CD4-positive, alpha-beta T cell treated with Interferon alpha-2 for 1 hour (primary cell): ENCODE data around the gene GPA33.

ENCODE experiments used
- DNase-seq, 2 donors: peaks; one replicate each; pipeline ENCODE4 v3.0.0-alpha.2; 2020 to 2022

GPA33 gene

GRCh38 chr1:167083871-167084270, 6.3 kb downstream of the GPA33 start:
- no peak for DNase-seq

- no peak for DNase-seq
Observed at GRCh38 chr1:167083066-167083665, 7.0 kb downstream of the GPA33 start.

DNA sequence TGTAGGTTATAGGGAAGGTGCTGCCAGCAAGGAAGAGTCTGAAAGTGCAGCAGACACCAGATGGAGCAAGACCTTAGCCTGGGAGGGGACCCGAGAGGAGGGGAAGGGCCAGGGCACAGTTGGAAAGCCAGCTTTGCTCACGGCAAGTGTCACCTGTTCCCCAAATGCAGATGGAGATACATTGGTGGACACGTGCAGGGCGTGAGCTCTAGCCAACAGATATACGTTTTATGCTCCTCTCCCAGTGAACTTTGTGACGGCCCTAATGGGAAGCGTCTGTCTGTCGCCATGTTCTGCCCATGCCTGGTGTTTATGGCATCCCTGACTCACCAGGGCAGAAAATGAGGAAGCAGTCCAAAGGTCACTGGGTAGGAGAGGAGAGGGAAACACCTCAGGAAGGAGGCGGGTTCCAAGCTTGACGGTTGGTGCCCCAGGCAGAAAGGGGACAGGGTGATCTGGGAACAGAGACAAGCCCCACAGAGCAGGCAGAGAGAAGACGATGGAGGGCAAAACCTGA, 7.6 kb downstream of the GPA33 start:
- DNase-seq: peak in 1 of 2 donors; percentile 21

GRCh38 chr1:167081594-167082156, 8.5 kb downstream of the GPA33 start:
- no peak for DNase-seq

- no peak for DNase-seq
Observed at GRCh38 chr1:167077868-167078210, 12.3 kb downstream of the GPA33 start.

DNA sequence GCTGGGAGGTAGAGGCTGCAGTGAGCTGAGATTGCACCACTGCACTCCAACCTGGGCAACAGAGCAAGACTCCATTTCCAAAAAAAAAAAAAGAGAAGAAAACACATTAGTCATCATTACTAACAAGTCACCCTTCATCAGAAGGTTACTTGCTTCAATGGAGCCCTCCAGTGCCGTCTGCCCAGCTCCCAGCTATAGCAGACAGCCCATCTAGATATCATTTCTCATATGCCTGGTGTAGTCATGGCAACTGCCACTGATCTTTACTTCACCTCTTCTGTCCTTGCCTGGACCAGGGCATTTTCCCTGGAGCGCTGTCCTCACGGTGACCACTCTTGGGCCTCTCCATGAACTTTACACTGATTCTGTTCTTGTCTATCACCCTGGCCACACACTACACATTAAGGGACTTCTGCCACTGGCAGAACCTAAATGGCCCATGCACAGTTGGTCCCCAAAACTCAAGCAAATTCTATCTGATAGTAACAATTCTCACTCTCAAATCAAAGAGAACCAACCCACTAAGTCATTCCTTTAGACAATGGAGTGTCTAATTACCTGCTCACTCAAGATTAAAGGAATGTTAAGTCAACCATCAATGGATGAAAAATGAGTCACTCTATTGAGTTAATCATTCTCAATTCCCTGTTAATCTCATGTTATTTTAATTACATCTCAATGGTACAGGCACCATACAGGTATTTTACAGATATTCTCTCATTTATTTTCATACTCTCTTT, 12.9 kb downstream of the GPA33 start:
- no peak for DNase-seq

- peak in 1 of 2 donors; percentile 23 for DNase-seq
Observed at GRCh38 chr1:167076136-167076710, 14.0 kb downstream of the GPA33 start.

DNA sequence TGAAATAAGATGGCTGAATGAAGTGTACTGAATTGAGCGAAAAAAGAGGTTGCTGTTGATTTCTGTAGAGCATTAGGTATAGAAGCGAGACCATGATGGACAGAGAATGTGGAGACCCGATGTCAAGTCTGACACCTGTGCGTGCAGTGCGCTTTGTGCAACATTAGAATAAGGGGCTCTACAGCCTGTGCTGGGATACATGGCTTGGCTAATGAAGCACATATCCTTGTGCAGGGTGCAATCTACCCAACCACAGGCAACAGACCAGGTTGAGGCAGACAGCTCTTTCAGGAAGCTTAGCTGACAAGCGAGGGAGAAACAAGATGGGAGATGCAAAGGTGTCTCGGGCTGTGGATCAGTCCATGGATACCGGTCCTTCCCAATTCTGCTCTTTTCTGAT, 18.9 kb downstream of the GPA33 start:
- no peak for DNase-seq

- no peak for DNase-seq
Observed at GRCh38 chr1:167068761-167069160, 21.4 kb downstream of the GPA33 start.

DNA sequence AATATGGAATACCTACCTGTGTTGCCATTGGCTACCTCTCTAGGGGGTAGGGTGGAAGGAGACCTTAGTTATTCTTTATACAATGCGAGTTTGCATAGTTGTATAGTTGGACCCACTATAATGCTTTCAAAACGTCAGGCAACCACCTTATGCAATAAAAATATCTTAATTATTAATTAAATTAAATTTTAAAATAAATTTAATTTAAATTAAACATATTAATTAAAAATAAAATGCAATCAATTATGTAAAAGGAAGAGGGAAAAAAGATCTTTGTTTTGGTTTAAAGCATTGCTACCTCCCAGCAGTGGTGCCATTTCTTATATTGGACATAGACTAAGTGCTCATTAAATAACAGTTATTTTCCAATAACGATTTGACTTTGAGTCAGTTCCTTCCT, 22.3 kb downstream of the GPA33 start:
- no peak for DNase-seq

DNA sequence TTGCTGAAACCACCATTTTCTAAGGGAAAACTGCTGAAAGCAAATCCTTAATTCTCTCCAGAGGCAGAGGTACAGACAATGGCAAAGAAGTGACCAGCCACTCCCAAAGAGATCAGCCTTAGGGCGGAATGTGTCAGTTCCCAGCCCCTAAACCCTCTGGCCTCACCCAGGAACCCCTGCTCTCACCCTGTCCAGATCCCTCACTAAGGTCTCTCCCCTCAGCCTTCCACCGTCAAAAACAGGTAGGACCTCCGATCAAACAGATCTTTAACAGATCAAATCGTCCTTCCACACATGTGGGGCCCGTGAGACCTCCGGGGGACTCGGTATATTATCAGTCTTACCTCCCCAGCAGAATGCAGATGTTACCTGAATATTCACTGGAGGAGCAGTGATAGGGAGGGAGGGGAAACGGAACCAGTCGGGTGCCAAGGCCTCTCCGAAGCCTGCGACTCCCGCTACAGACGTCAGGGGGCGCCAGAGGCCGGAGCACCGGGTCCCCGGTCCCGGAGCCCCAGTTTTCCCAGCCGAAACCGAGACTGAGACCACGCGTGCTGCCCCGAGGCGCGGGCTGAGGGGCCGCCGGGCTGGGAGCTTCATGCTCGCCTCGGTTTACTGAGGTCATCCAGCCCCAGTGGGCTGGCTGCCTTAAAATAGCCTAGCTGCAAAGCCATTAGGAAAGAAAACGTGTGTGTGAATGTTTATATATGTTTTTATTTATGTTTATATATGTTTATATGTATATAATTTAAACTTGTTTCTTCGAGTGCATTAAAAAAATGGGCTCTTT, 23.6 kb downstream of the GPA33 start:
- DNase-seq: peak; percentile 75 to 82

DNA sequence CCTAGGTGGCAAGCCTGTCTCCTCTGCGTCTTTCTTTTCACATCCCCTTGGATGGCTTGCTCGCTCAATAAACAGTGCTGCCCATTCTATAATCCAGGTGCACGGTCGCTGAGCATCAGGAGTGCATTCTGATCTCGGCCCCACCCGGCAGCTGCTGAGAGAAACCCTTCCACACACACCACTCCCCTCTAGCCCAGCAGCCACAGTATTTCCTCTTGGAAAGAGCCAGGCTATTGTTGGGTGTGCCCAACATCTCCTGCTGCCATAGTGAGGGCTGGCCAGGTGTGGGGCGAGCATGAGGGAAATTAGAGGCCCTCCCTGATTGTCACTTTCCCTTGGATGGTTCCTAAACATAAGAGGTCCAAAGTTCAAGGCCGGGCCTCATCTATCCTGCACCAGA, 24.7 kb downstream of the GPA33 start:
- DNase-seq: no peak

- no peak for DNase-seq
Observed at GRCh38 chr1:167064621-167065020, 25.6 kb downstream of the GPA33 start.

GRCh38 chr1:167061073-167061464, 29.1 kb downstream of the GPA33 start:
- DNase-seq: no peak

GRCh38 chr1:167060141-167061072, 29.8 kb downstream of the GPA33 start:
- DNase-seq: no peak

DNA sequence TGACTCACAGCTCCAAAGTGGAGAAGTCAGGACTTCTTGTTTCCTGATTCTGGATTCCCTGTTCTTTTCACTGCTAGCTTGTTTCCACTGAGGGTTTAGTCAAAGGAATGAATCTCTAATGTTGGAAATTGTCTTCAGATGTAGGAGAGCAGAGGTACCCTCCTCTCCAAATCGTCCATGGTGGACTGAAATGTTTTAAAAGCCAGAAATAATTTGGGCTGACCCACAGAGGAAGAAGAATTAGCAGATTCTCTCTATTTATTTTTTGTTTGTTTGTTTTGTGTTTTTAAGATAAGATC, 30.4 kb downstream of the GPA33 start:
- DNase-seq: no peak

- DNase-seq: peak; percentile 52 to 73
Observed at GRCh38 chr1:167059045-167059808, 30.9 kb downstream of the GPA33 start.

- peak in 1 of 2 donors; percentile 4 for DNase-seq
Observed at GRCh38 chr1:167057241-167057688, 32.9 kb downstream of the GPA33 start.

DNA sequence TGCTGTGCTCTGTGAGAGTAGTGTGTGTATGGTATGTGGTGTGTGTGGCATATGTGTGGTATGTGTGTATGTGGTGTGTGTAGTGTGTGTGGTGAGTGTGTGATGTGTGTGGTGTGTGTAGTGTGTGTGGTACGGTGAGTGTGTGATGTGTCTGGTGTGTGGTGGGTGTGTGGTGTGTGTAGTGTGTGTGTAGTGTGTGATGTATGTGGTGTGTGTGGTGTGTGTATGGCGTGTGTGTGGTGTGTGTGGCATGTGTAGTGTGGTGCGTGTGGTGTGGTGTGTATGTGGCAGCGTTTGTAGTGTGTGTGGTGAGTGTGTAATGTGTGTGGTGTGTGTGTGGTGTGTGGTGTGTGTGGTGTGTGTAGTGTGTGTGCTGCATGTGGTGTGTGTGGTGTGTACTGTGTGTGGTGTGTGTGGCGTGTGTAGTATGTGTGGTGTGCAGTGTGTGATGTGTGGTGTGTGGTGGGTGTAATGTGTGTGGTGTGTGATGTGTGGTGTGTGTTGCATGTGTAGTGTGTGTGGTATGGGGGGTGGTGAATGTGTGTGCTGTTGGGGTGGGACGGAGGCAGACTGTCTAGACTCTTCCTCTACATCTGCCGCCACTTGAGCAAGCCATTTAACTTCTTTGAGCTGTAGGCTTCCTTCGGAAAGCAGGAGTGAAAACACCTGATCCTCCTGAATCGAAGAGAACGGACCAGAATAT, 33.5 kb downstream of the GPA33 start:
- no peak for DNase-seq

- no peak for DNase-seq
Observed at GRCh38 chr1:167054946-167055630, 35.1 kb downstream of the GPA33 start.
